Stimulated activated CD8-positive, alpha-beta memory T cell treated with anti-CD3 and anti-CD28 coated beads, Interleukin-4, amount 100 ng/mL, for 4 hours (primary cell): Measurements from ENCODE around the gene MYBL2.

Experiments used
- DNase-seq, 2 donors: peaks; one replicate each; pipeline ENCODE4 v3.0.0-alpha.2; 2020; ENCODE audit warnings: low read depth in 2 of 2, low spot score in 1 of 2

The MYBL2 gene

GRCh38 chr20:43722153-43722505 lies 55.2 kb downstream of the MYBL2 start:
- peak; percentile 30 to 31 for DNase-seq

- no peak for DNase-seq
These were observed 56.3 kb downstream of the MYBL2 start for GRCh38 chr20:43723186-43723585.

DNA sequence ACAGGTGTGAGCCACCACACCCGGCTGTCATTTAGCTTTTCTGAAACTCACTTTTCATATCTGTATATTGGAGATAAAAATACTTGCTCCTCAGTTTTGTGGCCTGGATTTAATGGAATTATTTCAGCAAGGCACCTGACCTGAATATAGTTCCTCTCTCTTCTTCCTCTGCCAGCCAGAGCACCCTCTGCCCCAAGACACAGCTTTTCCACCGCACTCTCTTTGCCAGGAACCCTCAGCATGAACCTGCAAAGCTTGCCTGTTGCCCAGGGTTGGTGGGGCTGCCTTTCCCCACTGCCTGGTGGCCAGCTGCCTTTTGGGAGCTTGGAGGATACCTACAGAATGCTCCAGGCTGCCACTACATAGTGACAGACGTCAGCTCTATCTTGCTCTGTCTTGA lies 56.8 kb downstream of the MYBL2 start:
- DNase-seq, result no peak

DNA sequence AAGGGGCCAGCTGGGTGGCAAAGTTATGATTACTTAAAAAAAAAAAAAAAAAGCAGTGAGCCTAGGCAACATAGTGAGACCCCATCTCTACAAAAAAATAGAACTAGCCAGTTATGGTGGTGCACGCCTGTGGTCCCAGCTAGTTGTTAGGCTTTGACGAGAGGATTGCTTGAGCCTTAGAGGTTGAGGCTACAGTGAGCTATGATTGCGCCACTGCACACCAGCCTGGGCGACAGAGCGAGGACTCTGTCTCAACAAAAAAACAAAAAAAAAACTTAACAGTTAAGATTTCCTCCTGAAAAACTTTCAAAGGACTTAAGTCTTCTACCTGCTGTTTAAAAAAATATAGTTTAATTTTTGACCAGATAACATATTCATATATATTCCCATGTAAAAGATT lies 57.5 kb downstream of the MYBL2 start:
- no peak for DNase-seq

GRCh38 chr20:43725666-43726065 lies 58.8 kb downstream of the MYBL2 start:
- no peak for DNase-seq

DNA sequence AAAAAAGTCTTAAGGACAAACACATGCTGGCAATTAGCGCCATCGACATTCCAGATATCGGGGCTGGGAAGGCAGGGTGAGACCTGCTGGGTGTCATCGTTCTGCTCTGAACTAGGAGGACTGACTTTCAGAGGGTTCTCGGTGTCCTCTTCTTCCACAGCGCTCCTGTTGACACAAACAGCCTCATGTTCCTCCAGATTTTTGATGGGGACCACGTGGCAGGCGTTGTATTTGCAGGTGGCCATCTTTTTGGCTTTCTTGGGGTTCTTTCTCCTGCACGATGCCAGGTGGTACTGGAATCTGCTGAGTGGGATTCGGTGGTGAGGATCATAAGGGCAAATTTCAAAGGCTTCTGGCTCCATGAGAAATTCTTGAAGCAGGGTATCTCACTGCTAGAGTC lies 59.4 kb downstream of the MYBL2 start:
- no peak for DNase-seq

DNA sequence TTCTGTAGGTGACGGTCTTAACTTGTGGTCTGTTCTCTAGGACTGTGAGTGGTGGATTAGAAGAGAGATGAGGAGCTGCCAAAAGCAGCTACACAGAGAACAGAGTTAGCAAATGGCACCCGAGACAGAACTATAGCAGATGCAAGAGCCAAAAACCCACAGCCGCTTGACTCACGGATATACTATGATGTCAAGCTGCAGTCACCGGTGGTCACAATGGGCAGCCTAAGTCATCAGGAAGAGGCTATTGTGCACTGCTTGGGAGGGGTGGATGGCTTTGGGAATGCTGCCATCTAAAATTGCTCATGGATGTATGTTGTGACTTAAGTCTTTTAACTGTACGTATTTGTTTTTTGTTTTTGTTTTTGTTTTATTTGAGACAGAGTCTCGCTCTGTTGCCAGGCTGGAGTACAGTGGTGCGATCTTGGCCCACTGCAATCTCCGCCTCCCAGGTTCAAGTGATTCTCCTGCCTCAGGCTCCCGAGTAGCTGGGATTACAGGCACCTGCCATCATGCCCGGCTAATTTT lies 60.0 kb downstream of the MYBL2 start, which contains the start of gene GTSF1L:
GTSF1L (minus strand) TSS at position 192 of the 528 bp plus-strand sequence. CDS start 308 bp downstream, outside the sequence.
- no peak for DNase-seq

DNA sequence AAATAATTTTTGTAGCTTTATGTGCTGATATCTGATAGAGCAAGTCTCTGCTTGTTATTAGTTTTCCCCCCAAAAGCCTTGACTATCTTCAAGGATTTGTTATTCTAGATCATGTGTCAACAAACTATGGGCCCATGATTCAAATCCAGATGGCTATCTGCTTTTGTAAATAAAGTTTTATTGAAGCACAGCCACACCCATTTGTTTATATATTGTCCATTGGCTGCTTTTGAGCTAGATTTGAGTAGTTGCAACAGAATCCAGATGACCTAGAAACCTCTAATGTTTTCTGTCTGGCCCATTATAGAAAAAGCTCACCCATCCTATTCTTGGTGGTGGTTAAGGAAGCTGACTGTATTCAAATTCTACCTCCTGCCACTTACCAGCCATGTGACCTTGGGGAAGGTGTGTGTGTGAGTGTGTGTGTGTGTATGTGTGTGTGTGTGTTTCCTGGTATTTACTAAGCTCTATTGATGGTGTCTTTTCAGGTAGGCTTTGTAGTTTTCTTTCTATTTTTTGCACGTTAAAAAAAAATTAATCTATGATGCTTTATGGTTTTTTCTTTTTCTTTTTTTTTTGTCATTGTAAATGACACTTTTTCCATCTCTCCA lies 61.2 kb downstream of the MYBL2 start:
- DNase-seq, result no peak

DNA sequence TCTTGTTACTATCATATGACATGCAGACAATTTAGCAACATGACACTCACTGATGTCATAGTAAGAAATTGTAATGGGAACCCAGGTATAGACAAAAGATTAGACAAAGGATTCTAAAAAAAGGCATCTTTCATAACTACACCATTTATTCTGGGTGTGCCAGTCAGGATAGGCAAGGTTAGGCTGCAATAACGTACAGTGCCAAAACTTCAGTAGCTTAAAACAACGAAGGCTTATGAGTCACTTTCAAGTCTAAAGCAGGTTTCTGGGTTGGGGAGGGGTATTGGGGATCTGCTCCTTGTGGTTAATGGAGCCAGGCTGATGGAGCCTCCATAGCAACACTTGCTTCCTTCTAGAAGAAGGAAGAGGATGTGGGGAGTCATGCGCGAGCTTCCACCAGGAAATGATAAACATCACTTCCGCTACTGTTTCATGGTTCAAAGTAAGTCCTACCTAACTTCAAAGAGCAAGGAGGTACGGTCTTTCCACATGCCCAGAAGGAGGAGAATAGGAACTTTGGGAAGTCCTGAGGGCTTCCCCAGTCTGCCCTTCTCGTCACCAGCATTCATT lies 61.9 kb downstream of the MYBL2 start:
- DNase-seq, result no peak

- DNase-seq, result no peak
These were observed 64.6 kb downstream of the MYBL2 start for GRCh38 chr20:43731469-43731868.

GRCh38 chr20:43731927-43732326 lies 65.0 kb downstream of the MYBL2 start:
- DNase-seq, result no peak

DNA sequence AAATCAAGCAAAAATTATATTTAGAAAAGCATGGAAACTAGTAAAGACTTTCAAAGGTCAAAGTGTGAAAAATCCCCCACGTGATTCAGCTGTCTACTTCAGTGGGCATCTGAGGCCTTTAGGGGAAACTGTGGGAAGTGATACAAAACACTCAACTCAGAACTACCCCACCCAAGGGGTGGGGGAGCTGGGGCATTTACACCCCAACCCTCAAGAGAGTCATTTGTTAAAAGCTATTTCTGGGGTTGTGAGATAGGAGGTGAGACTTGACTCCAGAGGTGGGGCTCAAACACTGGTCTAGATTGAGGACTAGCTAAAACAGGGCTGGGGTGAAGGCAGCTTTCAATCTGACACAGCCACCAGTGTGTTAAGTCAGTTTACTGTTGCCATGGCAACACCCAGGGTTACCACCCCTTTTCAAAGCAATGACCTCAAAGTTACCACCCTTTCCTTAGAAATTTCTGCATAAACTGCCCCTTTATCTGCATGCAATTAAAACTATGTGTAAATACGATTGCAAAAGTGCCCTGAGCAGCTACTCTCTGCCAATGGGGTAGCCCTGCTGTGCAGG lies 69.8 kb downstream of the MYBL2 start:
- DNase-seq, result no peak

GRCh38 chr20:43737925-43738324 lies 71.0 kb downstream of the MYBL2 start:
- no peak for DNase-seq

DNA sequence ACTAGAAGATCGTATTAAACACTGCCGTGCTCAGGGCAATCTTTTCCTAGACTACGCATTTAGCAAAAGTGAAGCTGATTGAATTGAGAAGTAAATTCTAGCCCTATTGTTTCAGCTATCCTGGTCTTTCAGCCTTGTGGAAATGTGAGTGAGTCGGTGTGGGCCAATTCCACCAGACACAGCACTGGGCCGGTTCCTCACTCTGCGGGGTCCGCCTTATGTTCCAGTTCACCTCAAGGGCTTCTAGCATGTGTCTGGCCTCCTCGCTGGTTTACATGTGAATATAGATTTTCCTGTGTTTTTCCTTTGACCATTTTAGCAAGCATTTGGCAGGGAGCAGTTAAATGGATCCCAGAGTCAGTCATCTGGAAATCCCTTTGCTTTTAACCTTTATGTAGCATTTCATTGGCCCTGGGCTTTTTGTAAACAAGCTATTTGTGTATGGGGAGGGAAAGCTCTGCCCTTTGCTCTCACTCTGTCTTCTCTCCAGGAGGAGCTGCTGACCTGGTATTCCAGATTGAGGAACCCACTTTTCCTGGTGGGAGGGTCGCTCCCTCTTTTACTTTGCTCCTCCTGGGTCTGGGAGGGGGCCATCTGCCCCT lies 72.3 kb downstream of the MYBL2 start:
- DNase-seq, result no peak

DNA sequence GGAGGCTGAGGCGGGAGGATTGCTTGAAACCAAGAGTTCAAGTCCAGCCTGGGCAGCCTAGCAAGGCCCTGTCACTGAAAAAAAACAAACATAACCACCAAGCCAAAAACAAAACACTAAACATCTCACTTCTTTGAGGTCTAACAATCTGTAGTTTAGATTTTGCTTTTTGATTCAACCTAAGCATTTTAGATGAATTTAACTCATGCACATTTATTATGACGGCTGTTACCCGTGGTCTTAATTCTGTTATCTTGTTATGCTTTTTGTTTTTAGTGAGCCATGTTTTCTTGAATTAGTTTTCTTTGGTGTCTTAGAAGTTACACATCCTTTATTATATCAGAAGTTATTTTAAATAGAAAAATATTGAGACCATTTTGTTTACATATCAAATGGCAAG lies 73.7 kb downstream of the MYBL2 start:
- no peak for DNase-seq

DNA sequence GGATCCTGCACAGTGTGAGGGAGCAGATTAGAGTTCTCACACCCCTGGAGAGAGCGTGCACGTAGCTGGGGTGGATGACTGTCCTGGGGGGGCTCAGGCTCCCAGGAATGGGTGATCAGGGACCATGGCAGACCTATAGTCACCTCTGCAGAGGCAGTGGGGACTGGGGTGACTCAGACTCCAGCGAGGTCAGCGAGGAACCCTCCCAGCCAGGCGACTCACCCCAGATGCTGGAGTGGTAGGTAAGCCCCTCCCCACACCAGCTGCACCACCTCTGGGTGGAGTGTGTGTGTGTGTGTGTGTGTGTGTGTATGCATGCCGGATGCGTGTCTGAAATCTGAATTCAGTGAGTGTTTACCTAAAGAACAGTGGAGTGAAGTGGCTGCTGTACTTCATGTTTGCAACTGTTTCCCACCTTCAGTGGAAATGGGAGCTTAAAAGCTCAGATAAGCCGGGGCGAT lies 77.3 kb downstream of the MYBL2 start:
- no peak for DNase-seq

DNA sequence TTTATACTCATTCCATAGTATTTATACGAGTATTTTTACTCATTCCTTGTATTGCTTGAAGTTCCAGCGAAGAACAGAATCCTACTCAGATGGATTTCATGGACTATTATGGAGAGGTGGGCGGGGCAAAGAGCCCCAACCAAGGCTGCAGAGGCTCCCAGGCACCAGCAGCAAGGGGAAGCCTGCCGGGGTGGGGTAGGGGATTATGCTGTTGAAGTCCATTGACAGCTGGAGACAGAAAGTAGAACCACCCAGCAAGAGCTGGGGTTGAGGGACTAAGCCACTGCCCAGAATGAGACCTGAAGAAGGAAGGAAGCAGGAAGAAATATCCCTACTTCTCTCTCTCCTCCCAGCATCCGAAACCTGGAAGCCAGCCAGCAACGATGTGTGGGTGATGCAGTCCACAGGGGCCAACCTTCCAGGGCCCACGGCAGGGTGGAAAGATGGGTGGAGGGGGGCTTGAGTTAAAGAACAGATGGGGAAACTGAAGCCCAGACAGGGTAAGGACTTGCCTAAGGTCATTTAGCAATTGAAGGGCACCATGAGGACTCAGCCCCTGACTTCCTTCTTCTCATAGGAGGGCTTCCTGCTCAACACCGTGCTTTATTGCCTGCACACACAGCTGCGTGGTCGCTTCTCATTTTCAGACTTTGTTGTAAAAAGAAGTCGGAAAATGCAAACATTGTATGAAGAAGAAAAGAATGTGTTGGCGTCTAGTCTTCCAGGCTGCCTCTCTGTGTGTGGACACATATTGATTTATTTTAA lies 78.2 kb downstream of the MYBL2 start:
- DNase-seq, result no peak

DNA sequence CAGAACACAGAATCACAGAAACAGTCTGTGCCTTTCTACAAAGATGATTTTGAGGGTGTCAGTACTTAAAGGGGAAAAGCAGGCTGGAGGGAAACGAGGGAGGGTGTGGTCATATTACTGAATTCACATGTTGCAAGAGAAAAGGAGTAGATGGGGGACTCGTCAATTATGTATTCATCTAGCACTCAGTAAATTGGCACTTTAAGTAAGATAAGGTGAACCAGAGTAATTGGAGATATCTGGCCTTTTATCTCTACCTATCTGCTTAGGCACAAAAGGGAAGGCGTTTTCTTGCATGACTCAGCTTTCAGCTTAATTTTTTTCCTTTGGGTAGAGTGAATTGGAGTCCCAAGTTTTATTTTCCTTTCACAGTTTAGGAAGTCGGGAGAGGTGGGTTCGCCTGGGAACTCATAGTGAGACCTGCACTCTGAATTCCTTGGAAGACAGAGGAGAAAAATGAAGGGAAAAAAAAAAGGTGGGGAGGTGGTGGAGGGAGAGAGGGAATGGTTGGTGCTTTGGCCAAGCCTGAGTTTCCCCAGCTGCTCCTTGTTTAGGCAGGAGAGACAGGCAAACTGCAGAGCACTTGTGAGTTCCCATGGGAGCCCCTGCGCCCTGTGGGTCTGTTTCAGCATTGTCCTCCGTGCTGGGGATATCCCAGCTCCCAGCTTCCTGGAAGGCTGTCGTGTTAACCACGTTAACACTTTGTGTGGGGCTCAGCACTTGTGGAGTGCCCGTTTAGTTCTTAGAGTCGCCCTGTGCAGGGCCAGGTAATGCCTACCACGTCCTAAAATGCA lies 79.6 kb downstream of the MYBL2 start:
- no peak for DNase-seq

GRCh38 chr20:43748274-43748673 lies 81.4 kb downstream of the MYBL2 start:
- DNase-seq, result no peak

DNA sequence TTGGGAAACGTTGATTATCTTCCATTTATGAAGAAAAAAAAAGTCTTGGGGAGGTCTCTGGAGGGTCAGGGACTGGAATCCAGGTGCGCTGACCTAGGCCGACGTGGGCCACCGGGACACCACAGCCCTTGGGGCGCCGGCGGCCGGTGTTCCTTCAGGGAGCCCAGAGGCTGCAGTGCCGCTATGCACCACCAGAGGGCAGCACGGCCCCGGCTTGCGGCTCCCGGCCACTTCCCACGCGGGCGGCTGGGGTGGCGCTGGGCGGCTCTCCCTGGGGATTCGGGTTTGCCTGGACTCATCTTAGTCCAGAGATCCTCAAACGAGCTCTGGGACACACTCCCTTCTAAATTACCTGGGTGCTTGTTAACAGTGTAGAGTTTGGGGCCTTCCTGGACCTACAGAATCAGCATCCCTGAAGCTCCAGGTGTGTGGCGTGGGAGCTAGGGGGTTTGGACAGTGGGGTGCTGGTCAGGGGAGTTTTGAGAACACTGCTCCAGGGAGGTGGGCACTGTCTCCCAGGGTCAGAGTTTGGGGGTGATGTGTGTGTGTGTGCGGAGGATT lies 82.9 kb downstream of the MYBL2 start:
- peak; percentile 45 to 82 for DNase-seq
